ENCODE results near the gene TASOR.
"Not testable (repeated sequence)": the region's sequence is repeated elsewhere in the genome, so short reads cannot be mapped to it uniquely, and the experiment has no call there.

Gene TASOR

DNA sequence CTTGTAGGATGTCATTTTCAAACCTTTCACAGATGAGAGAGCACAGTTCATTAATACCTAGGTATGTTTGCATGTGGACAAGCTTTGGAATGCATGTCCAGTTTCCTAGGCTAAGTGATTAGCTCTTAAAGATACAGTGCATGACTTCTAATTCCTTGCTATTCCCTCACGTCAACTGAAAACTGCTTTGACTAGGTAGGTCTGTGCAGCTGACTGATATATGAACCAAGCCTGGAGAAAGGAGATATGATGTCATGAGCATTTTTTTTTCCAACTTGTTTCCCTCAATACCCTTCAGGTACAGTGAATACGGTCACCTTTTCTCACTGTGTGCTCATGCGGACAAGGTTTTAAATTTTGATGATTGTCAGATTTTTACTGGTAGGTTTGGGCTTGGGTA is 41.6 kb upstream of the TASOR start:
- H3K9me3 ChIP-seq (ENCODE audit: low read length), result no peaks in the 10 kb centered on the region
- peaks cover 14% of the 10 kb centered on the region for H3K4me1 ChIP-seq (ENCODE audit: insufficient read depth, low read length, severe bottlenecking)
- peaks cover 19% of the 10 kb centered on the region for H3K36me3 ChIP-seq (ENCODE audit: insufficient read depth, low read length)
- H3K9me2 ChIP-seq (ENCODE audit: low read depth, low read length), result no peaks in the 10 kb centered on the region
- TF ChIP-seq EZH2 (IDR thresholded peaks at IDR 0.05; ENCODE audit: borderline replicate concordance, low read length), result no peak
- TF ChIP-seq, protein P1, sequence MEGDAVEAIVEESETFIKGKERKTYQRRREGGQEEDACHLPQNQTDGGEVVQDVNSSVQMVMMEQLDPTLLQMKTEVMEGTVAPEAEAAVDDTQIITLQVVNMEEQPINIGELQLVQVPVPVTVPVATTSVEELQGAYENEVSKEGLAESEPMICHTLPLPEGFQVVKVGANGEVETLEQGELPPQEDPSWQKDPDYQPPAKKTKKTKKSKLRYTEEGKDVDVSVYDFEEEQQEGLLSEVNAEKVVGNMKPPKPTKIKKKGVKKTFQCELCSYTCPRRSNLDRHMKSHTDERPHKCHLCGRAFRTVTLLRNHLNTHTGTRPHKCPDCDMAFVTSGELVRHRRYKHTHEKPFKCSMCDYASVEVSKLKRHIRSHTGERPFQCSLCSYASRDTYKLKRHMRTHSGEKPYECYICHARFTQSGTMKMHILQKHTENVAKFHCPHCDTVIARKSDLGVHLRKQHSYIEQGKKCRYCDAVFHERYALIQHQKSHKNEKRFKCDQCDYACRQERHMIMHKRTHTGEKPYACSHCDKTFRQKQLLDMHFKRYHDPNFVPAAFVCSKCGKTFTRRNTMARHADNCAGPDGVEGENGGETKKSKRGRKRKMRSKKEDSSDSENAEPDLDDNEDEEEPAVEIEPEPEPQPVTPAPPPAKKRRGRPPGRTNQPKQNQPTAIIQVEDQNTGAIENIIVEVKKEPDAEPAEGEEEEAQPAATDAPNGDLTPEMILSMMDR (IDR thresholded peaks at IDR 0.05; ENCODE audit: low read length), result no peak
- H4K20me1 ChIP-seq (ENCODE audit: insufficient read depth, low read length), result no peaks in the 10 kb centered on the region
- H3K4me2 ChIP-seq (ENCODE audit: low read length), result no peak overlapping the region
- no peak overlapping the region for H3K27ac ChIP-seq (ENCODE audit: low read depth, low read length, poor library complexity, severe bottlenecking)
- no peaks in the 10 kb centered on the region for H3K27me3 ChIP-seq (ENCODE audit: insufficient read depth, low read length)
- H3K79me2 ChIP-seq (ENCODE audit: insufficient read depth, low read length), result no peaks in the 10 kb centered on the region
- H3F3A ChIP-seq (ENCODE audit: insufficient read depth, low read length), result no peaks in the 10 kb centered on the region
- no peak overlapping the region for H3K4me3 ChIP-seq (ENCODE audit: low read depth, low read length, poor library complexity, severe bottlenecking)
- H2AFZ ChIP-seq (ENCODE audit: low read length), result no peak overlapping the region
- H3K9ac ChIP-seq (ENCODE audit: low read length), result no peak overlapping the region

DNA sequence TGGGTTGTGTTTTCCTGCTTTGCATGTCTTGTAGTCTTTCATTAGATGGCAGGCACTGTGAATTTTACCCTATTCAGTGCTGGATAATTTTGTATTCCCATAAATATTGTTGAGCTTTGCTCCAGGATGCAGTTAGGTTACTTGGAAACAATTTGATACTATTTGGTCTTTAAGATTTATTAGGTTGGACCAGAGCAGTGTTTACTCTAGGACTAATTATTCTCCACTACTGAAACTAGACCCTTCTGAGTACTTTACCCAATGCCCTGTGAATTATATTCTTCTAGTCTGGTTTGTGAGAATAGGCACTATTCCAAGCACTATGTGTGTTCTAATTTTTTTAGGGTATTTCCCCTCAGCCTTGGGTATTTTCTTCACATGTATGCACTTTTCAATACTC is 37.8 kb upstream of the TASOR start:
- Histone ChIP-seq H3K4me1 (ENCODE audit: insufficient read depth, low read length, severe bottlenecking) (peaks cover 14% of the 10 kb centered on the region), H3K27me3 (ENCODE audit: insufficient read depth, low read length) (no peaks in the 10 kb centered on the region), H3K9me2 (ENCODE audit: low read depth, low read length) (no peaks in the 10 kb centered on the region), H3K36me3 (ENCODE audit: insufficient read depth, low read length) (no peaks in the 10 kb centered on the region), H3F3A (ENCODE audit: insufficient read depth, low read length) (no peaks in the 10 kb centered on the region), H3K9me3 (ENCODE audit: low read length) (no peaks in the 10 kb centered on the region), H3K4me3 (ENCODE audit: low read depth, low read length, poor library complexity, severe bottlenecking) (no peak overlapping the region), H3K4me2 (ENCODE audit: low read length) (no peak overlapping the region), H3K79me2 (ENCODE audit: insufficient read depth, low read length) (no peaks in the 10 kb centered on the region), H4K20me1 (ENCODE audit: insufficient read depth, low read length) (no peaks in the 10 kb centered on the region), H3K9ac (ENCODE audit: low read length) (no peak overlapping the region), H2AFZ (ENCODE audit: low read length) (no peak overlapping the region), H3K27ac (ENCODE audit: low read depth, low read length, poor library complexity, severe bottlenecking) (no peak overlapping the region)
- TF ChIP-seq EZH2 (IDR thresholded peaks at IDR 0.05; ENCODE audit: borderline replicate concordance, low read length), result no peak
- TF ChIP-seq, protein P1 (IDR thresholded peaks at IDR 0.05; ENCODE audit: low read length), result no peak

DNA sequence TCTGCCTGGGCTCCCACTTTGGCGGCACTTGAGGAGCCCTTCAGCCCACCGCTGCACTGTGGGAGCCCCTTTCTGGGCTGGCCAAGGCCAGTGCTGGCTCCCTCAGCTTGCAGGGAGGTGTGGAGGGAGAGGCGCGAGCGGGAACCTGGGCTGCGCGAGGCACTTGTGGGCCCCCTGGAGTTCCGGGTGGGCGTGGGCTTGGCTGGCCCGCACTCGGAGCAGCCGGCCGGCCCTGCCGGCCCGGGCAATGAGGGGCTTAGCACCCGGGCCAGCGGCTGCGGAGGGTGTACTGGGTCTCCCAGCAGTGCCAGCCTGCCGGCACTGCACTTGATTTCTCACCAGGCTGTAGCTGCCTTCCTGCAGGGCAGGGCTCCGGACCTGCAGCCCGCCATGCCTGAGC is 35.7 kb upstream of the TASOR start:
- not testable (repeated sequence) for H2AFZ ChIP-seq (ENCODE audit: low read length); H3K9me3 ChIP-seq (ENCODE audit: low read length); H3K79me2 ChIP-seq (ENCODE audit: insufficient read depth, low read length); H3K4me1 ChIP-seq (ENCODE audit: insufficient read depth, low read length, severe bottlenecking); H3K9ac ChIP-seq (ENCODE audit: low read length); H3K4me2 ChIP-seq (ENCODE audit: low read length); H3K27me3 ChIP-seq (ENCODE audit: insufficient read depth, low read length); H4K20me1 ChIP-seq (ENCODE audit: insufficient read depth, low read length); H3F3A ChIP-seq (ENCODE audit: insufficient read depth, low read length); H3K27ac ChIP-seq (ENCODE audit: low read depth, low read length, poor library complexity, severe bottlenecking); H3K4me3 ChIP-seq (ENCODE audit: low read depth, low read length, poor library complexity, severe bottlenecking); H3K9me2 ChIP-seq (ENCODE audit: low read depth, low read length); H3K36me3 ChIP-seq (ENCODE audit: insufficient read depth, low read length)

DNA sequence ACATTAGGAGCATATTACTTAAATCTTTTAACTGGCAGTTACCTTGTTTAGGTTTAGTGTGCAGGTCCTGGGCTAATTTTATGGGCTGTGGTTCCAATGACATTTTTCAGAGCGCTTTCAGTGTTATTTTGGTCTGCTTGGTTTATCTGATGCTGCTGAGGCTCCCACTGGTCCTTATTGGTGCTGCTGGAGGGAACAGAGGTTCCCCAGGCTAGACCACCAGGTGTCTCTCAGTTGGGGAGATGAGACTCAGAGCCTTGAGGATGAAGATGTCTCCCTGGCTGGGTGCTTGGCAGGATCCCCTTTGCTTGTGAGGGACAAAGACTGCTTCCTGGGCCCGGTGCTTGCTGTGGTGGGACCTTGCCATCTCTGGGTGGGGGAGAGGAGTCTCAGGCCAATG is 28.3 kb upstream of the TASOR start:
- H4K20me1 ChIP-seq (ENCODE audit: insufficient read depth, low read length), result no peaks in the 10 kb centered on the region
- TF ChIP-seq, protein P1 (IDR thresholded peaks at IDR 0.05; ENCODE audit: low read length), result no peak
- TF ChIP-seq EZH2 (IDR thresholded peaks at IDR 0.05; ENCODE audit: borderline replicate concordance, low read length), result no peak
- H3K9me2 ChIP-seq (ENCODE audit: low read depth, low read length), result no peaks in the 10 kb centered on the region
- H3K79me2 ChIP-seq (ENCODE audit: insufficient read depth, low read length), result no peaks in the 10 kb centered on the region
- H3K4me2 ChIP-seq (ENCODE audit: low read length), result no peak overlapping the region
- no peaks in the 10 kb centered on the region for H3K27me3 ChIP-seq (ENCODE audit: insufficient read depth, low read length)
- no peak overlapping the region for H3K4me3 ChIP-seq (ENCODE audit: low read depth, low read length, poor library complexity, severe bottlenecking)
- no peaks in the 10 kb centered on the region for H3K9me3 ChIP-seq (ENCODE audit: low read length)
- H3K27ac ChIP-seq (ENCODE audit: low read depth, low read length, poor library complexity, severe bottlenecking), result no peak overlapping the region
- no peaks in the 10 kb centered on the region for H3K36me3 ChIP-seq (ENCODE audit: insufficient read depth, low read length)
- no peaks in the 10 kb centered on the region for H3K4me1 ChIP-seq (ENCODE audit: insufficient read depth, low read length, severe bottlenecking)
- no peaks in the 10 kb centered on the region for H3F3A ChIP-seq (ENCODE audit: insufficient read depth, low read length)
- no peak overlapping the region for H3K9ac ChIP-seq (ENCODE audit: low read length)
- H2AFZ ChIP-seq (ENCODE audit: low read length), result no peak overlapping the region

DNA sequence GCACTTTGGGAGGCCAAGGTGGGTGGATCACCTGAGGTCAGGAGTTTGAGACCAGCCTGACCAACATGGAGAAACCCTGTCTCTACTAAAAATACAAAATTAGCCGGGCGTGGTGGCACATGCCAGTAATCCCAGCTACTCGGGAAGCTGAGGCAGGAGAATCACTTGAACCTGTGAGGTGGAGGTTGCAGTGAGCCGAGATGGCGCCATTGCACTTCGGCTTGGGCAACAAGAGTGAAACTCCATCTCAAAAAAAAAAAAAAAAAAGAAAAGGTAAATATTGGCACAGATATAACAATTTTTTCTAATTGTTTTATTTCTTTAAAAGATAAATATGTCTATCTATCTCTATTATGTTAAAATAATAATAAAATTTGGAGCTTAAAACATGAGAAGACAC is 24.3 kb upstream of the TASOR start:
- not testable (repeated sequence) for H3K9ac ChIP-seq (ENCODE audit: low read length); H3K36me3 ChIP-seq (ENCODE audit: insufficient read depth, low read length); H3K27me3 ChIP-seq (ENCODE audit: insufficient read depth, low read length); H3K4me2 ChIP-seq (ENCODE audit: low read length); H3K27ac ChIP-seq (ENCODE audit: low read depth, low read length, poor library complexity, severe bottlenecking); H3K79me2 ChIP-seq (ENCODE audit: insufficient read depth, low read length); H3F3A ChIP-seq (ENCODE audit: insufficient read depth, low read length); H3K4me3 ChIP-seq (ENCODE audit: low read depth, low read length, poor library complexity, severe bottlenecking); H3K4me1 ChIP-seq (ENCODE audit: insufficient read depth, low read length, severe bottlenecking); H3K9me2 ChIP-seq (ENCODE audit: low read depth, low read length); H4K20me1 ChIP-seq (ENCODE audit: insufficient read depth, low read length); H3K9me3 ChIP-seq (ENCODE audit: low read length); H2AFZ ChIP-seq (ENCODE audit: low read length)

All from OCI-LY1 (cell line).